Spleen (tissue), 11 donors: ENCODE measurements around the gene ZNF468. TPM values are rescaled to one million over a fixed set of nuclear protein-coding genes. Genes with fewer than 3 reads are reported as not detected.
A peak's percentile ranks its signal among the peaks of the same experiment; 100 is the strongest.
"Not testable (repeated sequence)": the region's sequence is repeated elsewhere in the genome, so short reads cannot be mapped to it uniquely, and the experiment has no call there.

Source experiments
- DNase-seq: peaks from one replicate; pipeline ENCODE4 v3.0.0-alpha.2; 2020
- H3K27ac ChIP-seq, 8 donors: fragments of 200-600 bp; sonication (generic) in 7 of 8; 1 replicate in 4 of 8; 2 replicates in 4 of 8; pipeline versions ENCODE4 v1.5.0 to v1.8.0; 2016 to 2021; ENCODE audit warnings: inconsistent platforms in 4 of 8, mild to moderate bottlenecking in 4 of 8, moderate library complexity in 1 of 8
- H3K27me3 ChIP-seq, 7 donors: fragments of 200-600 bp; sonication (generic) in 6 of 7; replicated peaks in 1 of 7; 1 replicate in 4 of 7; 2 replicates in 3 of 7; pipeline versions ENCODE4 v1.5.0 to v1.8.0; 2016 to 2021; ENCODE audit warnings: inconsistent platforms in 3 of 7, mild to moderate bottlenecking in 1 of 7
- H3K36me3 ChIP-seq, 6 donors: fragments of 200-600 bp; sonication (generic) in 5 of 6; 1 replicate in 4 of 6; 2 replicates in 2 of 6; pipeline versions ENCODE4 v1.5.0 to v1.8.0; 2016 to 2021; ENCODE audit warnings: inconsistent platforms in 2 of 6
- H3K4me1 ChIP-seq, 6 donors: fragments of 200-600 bp; sonication (generic) in 5 of 6; 1 replicate in 3 of 6; 2 replicates in 3 of 6; pipeline versions ENCODE4 v1.5.0 to v1.8.0; 2016 to 2021; ENCODE audit warnings: inconsistent platforms in 3 of 6
- H3K4me3 ChIP-seq, 8 donors: fragments of 200-600 bp; sonication (generic) in 7 of 8; 1 replicate in 4 of 8; 2 replicates in 4 of 8; pipeline versions ENCODE4 v1.5.0 to v1.8.0; 2016 to 2021; ENCODE audit warnings: inconsistent platforms in 4 of 8, mild to moderate bottlenecking in 4 of 8, moderate library complexity in 2 of 8
- H3K9me3 ChIP-seq, 8 donors: fragments of 200-600 bp; sonication (generic) in 7 of 8; 1 replicate in 4 of 8; 2 replicates in 4 of 8; pipeline versions ENCODE4 v1.5.0 to v1.8.0; 2016 to 2021; ENCODE audit warnings: inconsistent platforms in 4 of 8
- POLR2A ChIP-seq, 3 donors: fragments of 450-650 bp; IDR thresholded peaks; one replicate each; pipeline ENCODE4 v1.5.1; 2017; ENCODE audit warnings: antibody characterized with exemption in 3 of 3, mild to moderate bottlenecking in 1 of 3
- POLR2AphosphoS5 ChIP-seq, 3 donors: sonication (generic); formaldehyde crosslinking; IDR thresholded peaks; one replicate each; pipeline ENCODE4 v1.5.1; 2017; ENCODE audit warnings: antibody characterized with exemption in 3 of 3
- WGBS, 5 donors: extraction: QIAGEN DNeasy Blood & Tissue Kit in 3 of 5; methylation state at CpG; one replicate each; pipeline versions ENCODE4 v1.1.5 to v1.1.7; 2013 to 2018; 5-methylcytosine and 5-hydroxymethylcytosine counted together
- intact Hi-C: fragments of 100-400 bp; cut with DNase I; formaldehyde crosslinking; loops from one replicate; pipeline ENCODE4 v1.15.0; 2023; ENCODE audit warnings: low total_unique reads
- polyA plus RNA-seq, 3 donors: library from polyadenylated mRNA; stranded (reverse); fragments of 200-250 nt; gene quantifications; one replicate each; pipeline ENCODE4 v1.2.1, GENCODE V29; 2013
- total RNA-seq, 7 donors: library from RNA; depleted of rRNA in 3 of 7; stranded (reverse); fragments of >200 nt in 3 of 7; fragmentation: NEBNext Ultra II Directional in 4 of 7; extraction: Animal tissue kit (Norgen Biotek cat#: 25700) in 4 of 7; gene quantifications; one replicate each; pipeline versions ENCODE4 v1.1.0 to v1.2.1, GENCODE V29; 2016 to 2021
- TF ChIP-seq, protein P1 (sequence below), 11 experiments: fragments of 200-600 bp in 7 of 11; fragments of 450-650 bp in 4 of 11; sonication (generic) in 4 of 11; IDR thresholded peaks in 8 of 11; conservative IDR thresholded peaks in 3 of 11; 1 replicate in 7 of 11; 2 replicates in 4 of 11; pipeline versions ENCODE4 v1.4.0 to v1.8.0; 2016 to 2021; ENCODE audit warnings: antibody characterized with exemption in 11 of 11, inconsistent platforms in 4 of 11, mild to moderate bottlenecking in 1 of 11
- donor health status: healthy with polysubstance abuse.
- donor health status: DM: no; HTN: no; CAD: no; lungs with moderate emphysema.
- donor health status: DM: no; HTN: no; CAD: no.
- donor health status: Bipolar disorder and iron deficiency.
- donor health status: healthy.
- donor health status: DM: no; HTN: no; CAD: no.
- donor health status: DM: yes; HTN: yes; CAD: no.

Gene ZNF468
- total and polyA plus RNA-seq, 10 donors = 5.6 to 23.8 (median 17.8) TPM

GRCh38 chr19:52871466-52871865 is 14.0 kb upstream of the ZNF468 start:
- no peak for DNase-seq
- TF ChIP-seq POLR2A (IDR thresholded peaks at IDR 0.05) (no peak), POLR2AphosphoS5 (IDR thresholded peaks at IDR 0.05) (no peak)
- TF ChIP-seq, protein P1, sequence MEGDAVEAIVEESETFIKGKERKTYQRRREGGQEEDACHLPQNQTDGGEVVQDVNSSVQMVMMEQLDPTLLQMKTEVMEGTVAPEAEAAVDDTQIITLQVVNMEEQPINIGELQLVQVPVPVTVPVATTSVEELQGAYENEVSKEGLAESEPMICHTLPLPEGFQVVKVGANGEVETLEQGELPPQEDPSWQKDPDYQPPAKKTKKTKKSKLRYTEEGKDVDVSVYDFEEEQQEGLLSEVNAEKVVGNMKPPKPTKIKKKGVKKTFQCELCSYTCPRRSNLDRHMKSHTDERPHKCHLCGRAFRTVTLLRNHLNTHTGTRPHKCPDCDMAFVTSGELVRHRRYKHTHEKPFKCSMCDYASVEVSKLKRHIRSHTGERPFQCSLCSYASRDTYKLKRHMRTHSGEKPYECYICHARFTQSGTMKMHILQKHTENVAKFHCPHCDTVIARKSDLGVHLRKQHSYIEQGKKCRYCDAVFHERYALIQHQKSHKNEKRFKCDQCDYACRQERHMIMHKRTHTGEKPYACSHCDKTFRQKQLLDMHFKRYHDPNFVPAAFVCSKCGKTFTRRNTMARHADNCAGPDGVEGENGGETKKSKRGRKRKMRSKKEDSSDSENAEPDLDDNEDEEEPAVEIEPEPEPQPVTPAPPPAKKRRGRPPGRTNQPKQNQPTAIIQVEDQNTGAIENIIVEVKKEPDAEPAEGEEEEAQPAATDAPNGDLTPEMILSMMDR (IDR thresholded peaks at IDR 0.05 in 8 of 11, conservative IDR thresholded peaks at IDR 0.05 in 3 of 11) = no peak
- H3K4me1 ChIP-seq = no peaks in the 10 kb centered on the region
- no peak overlapping the region for H3K4me3 ChIP-seq
- H3K9me3 ChIP-seq = peaks cover 0 to 51% (median 15%) of the 10 kb centered on the region in 8 donors
- intact Hi-C loops = no loop called here
- H3K27ac ChIP-seq = no peak overlapping the region
- no peaks in the 10 kb centered on the region for H3K27me3 ChIP-seq
- H3K36me3 ChIP-seq = no peaks in the 10 kb centered on the region
- 94 to 100% (median 97%) methylated on average over 3 of the region's 3 CpGs for WGBS, 5 donors

- intact Hi-C loops, H3K27me3 ChIP-seq, DNase-seq, H3K36me3 ChIP-seq, H3K4me3 ChIP-seq, H3K27ac ChIP-seq, H3K4me1 ChIP-seq: not testable (repeated sequence)
- WGBS, 5 donors = 92 to 97% (median 95%) methylated on average over 11 of the region's 11 CpGs
- H3K9me3 ChIP-seq = peaks cover 0 to 22% (median 0%) of the 10 kb centered on the region in 8 donors
Observed at GRCh38 chr19:52868031-52868430, 10.6 kb upstream of the ZNF468 start.

DNA sequence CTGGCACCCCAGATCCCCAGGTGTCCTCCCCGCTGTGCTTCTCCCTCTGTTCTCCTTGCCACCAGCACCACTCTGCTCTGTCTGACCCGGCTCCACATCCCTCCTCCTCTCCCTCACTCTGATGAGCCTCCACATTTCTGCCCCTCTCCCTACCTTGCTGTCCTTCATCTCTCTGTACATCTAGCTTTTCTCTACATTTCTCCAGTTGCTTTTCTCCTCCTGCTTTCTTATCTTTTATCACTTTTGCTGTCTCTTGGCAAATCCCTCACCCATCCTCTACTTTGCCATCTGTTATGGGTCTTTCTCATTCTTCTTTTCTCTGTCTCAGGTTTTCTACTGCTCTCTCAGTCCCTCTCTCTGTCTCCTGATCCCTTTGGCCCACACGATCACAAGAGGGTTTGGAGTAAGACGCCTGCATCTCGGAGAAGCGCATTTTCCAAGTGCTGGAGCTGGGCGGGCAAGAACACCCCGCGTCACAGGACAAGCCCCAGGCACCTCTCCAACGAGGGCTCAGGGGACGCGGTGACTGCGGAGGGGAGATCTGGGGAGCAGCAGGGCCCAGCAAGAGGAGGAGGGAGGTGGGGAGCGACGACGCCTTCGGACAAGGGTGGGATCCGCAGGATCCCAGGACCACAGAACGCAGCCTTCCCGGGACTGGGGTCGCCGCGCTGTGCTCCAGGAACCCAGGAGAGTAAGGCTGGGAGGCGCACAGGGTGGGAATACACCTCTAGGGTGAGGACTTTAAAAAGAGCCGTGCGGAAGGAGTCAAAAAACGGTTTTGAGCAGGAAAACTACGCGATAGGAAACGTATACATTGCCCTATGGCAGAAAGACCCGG is 660 bp downstream of the ZNF468 start:
- peaks cover 0 to 20% (median 0%) of the 10 kb centered on the region in 8 donors for H3K9me3 ChIP-seq
- DNase-seq = peak; percentile 74
- intact Hi-C loops, H3K27me3 ChIP-seq: not testable (repeated sequence)
- peak overlapping the region; percentile 57 to 81 (median 68) for H3K4me3 ChIP-seq
- WGBS, 5 donors = 1 to 7% (median 5%) methylated on average over 19 to 31 of the region's 31 CpGs
- peaks cover 7 to 31% (median 27%) of the 10 kb centered on the region in 6 donors for H3K36me3 ChIP-seq
- H3K4me1 ChIP-seq = peaks cover 0 to 28% (median 8%) of the 10 kb centered on the region in 6 donors
- peak overlapping the region in 7 of 8 donors; percentile 27 to 83 (median 76) for H3K27ac ChIP-seq

GRCh38 chr19:52847352-52847751 is 10.1 kb downstream of the ZNF468 start:
- peaks cover 8 to 95% (median 73%) of the 10 kb centered on the region in 8 donors for H3K9me3 ChIP-seq
- WGBS, 5 donors = 84 to 98% (median 94%) methylated on average over 4 to 5 of the region's 5 CpGs
- H3K27ac ChIP-seq, H3K4me1 ChIP-seq, DNase-seq, H3K27me3 ChIP-seq, intact Hi-C loops, H3K4me3 ChIP-seq: not testable (repeated sequence)
- H3K36me3 ChIP-seq = peaks cover 43 to 100% (median 96%) of the 10 kb centered on the region in 6 donors

DNA sequence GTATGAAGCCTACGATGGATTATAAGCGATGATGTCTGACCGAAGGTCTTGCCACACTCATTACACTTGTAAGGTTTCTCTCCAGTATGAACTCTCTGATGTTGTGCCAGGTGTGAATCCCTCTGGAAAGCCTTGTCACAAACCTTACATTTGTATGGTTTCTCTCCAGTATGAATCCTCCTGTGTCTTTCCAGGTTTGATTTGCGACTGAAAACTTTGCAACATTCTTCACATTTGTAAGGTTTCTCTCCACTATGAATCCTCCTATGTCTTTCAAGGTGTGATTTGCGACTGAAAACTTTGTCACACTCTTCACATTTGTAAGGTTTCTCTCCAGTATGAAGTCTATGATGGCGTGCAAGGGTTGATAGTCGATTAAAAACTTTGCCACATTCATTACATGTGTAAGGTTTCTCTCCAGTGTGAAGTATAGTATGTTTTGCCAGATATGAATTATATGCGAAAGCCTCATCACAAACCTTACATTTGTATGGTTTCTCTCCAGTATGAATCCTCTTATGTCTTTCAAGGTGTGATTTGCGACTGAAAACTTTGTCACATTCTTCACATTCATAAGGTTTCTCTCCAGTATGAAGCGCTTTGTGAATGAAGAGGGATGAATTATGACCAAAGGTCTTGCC is 16.5 kb downstream of the ZNF468 start:
- peak overlapping the region in 1 of 8 donors; percentile 22 for H3K4me3 ChIP-seq
- intact Hi-C loops, H3K27me3 ChIP-seq, H3K4me1 ChIP-seq, H3K27ac ChIP-seq, DNase-seq: not testable (repeated sequence)
- 89 to 99% (median 98%) methylated on average over 10 of the region's 10 CpGs for WGBS, 5 donors
- peaks cover 39 to 90% (median 71%) of the 10 kb centered on the region in 6 donors for H3K36me3 ChIP-seq
- H3K9me3 ChIP-seq = peaks cover 30 to 100% (median 100%) of the 10 kb centered on the region in 8 donors

DNA sequence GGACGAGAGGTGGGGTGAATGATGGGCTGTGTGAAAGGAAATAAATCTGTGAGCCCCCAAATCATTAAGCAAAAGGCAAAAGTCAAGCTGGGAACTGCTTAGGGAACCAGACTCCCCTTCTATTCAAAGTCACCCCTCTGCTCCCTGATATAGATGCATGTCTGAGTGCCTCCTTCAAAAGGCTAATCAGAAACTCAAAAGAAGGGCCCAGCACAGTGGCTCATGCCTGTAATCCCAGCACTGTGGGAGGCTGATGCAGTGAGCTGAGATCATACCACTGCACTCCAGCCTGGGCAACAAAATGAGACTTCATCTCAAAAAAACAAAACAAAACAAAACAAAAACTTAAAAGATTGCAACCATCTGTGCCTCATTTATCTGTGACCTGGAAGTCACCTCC is 23.1 kb downstream of the ZNF468 start:
- H3K27ac ChIP-seq, DNase-seq, intact Hi-C loops, H3K4me3 ChIP-seq, H3K4me1 ChIP-seq, H3K27me3 ChIP-seq: not testable (repeated sequence)
- 73 to 92% (median 81%) methylated on average over 1 of the region's 1 CpG for WGBS, 5 donors
- Histone ChIP-seq H3K36me3 (peaks cover 0 to 24% (median 6%) of the 10 kb centered on the region in 6 donors), H3K9me3 (peaks cover 6 to 86% (median 74%) of the 10 kb centered on the region in 8 donors)

DNA sequence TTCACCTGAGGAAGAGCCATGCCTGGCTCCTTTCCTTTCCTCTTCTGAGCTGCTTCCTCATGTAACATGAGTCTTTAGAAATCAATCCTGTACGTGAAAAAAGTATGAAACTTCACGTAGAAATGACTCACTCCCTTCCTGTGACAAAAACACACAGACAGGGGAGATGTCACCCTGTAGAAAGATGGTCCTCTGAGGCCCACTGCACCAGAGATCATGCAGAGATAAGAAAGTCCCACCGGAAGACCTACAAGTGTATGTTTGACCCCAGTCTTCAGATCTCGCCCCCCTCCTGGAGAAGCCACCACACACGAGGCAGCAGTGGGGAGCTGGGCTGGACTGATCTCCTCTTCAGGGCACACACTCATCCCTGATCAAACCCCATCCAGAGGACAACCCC is 23.9 kb downstream of the ZNF468 start:
- Histone ChIP-seq H3K36me3 (peaks cover 0 to 16% (median 0%) of the 10 kb centered on the region in 6 donors), H3K9me3 (peaks cover under 1 to 79% (median 67%) of the 10 kb centered on the region in 8 donors), H3K27ac (peak overlapping the region in 1 of 8 donors; percentile 51)
- H3K27me3 ChIP-seq, H3K4me1 ChIP-seq, H3K4me3 ChIP-seq, DNase-seq, intact Hi-C loops: not testable (repeated sequence)
- WGBS, 5 donors = 55 to 73% (median 66%) methylated on average over 3 to 5 of the region's 5 CpGs

DNA sequence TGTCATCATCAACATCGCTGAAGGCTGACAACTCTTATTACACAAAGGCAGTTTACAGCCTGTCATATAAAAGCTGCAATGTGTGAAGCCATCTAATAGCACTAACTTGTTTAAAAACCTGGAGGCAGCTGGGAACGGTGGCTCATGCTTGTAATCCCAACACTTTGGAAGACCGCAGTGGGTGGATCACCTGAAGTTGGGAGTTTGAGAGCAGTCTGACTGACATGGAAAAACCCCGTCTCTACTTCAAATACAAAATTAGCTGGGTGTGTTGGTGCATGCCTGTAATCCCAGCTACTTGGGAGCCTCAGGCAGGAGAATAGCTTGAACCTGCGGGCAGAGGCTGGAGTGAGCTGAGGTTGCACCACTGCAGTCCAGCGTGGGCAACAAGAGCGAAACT is 27.6 kb downstream of the ZNF468 start:
- H3K27ac ChIP-seq, H3K4me1 ChIP-seq, H3K36me3 ChIP-seq, DNase-seq, H3K4me3 ChIP-seq, H3K27me3 ChIP-seq, intact Hi-C loops: not testable (repeated sequence)
- peaks cover 0 to 82% (median 32%) of the 10 kb centered on the region in 8 donors for H3K9me3 ChIP-seq
- 82 to 96% (median 91%) methylated on average over 7 of the region's 7 CpGs for WGBS, 5 donors
